ENCODE results near the gene ZDHHC11B. TPM values are rescaled to one million over a fixed set of nuclear protein-coding genes. Genes with fewer than 3 reads are reported as not detected.
"Not testable (repeated sequence)": the region's sequence is repeated elsewhere in the genome, so short reads cannot be mapped to it uniquely, and the experiment has no call there.

Gene ZDHHC11B
- total and polyA plus RNA-seq, 2 experiments from 2014 or later, result not detected

DNA sequence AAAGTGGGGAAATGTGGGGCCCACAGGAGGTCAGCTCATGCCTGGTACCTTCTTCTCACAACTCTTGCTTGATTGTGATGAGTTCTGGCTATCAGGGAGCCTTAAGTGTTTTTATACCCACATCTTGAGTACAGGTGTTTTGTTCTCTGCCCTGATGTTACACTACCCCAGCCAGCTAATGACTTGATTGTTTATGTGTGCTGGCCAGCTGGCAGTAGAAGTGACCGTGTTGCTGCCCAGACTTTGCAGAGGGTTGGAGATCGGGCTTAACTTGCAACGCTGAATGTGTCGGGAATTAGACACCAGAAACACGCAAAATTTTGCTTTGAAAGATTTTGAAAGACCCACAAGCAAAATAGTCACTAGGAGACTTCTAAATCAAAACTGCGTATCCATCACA is 16.9 kb upstream of the ZDHHC11B start:
- H3K4me1 ChIP-seq (ENCODE audit: insufficient read depth), result no peaks in the 10 kb centered on the region
- no peaks in the 10 kb centered on the region for H3K9me2 ChIP-seq (ENCODE audit: insufficient read depth)
- DNase-seq, result no peak
- no peak overlapping the region for H3K4me2 ChIP-seq (ENCODE audit: unreplicated experiment)
- 7 to 10% methylated on average over 6 of the region's 6 CpGs for WGBS, 2 experiments (ENCODE audit: low coverage in 1 of 2, low lambda C conversion rate in 2 of 2, missing lambda C conversion rate in 2 of 2)
- H3F3A ChIP-seq (ENCODE audit: insufficient read depth), result no peaks in the 10 kb centered on the region
- H4K20me1 ChIP-seq (ENCODE audit: insufficient read depth), result no peaks in the 10 kb centered on the region
- no peak overlapping the region for H2AFZ ChIP-seq
- no peak overlapping the region for H3K9ac ChIP-seq
- no peak overlapping the region for H3K27ac ChIP-seq
- H3K36me3 ChIP-seq (ENCODE audit: low read depth), result no peaks in the 10 kb centered on the region
- in situ Hi-C loops (cut with MboI), result no loop called here
- TF ChIP-seq EZH2phosphoT487 (IDR thresholded peaks at IDR 0.05; ENCODE audit: insufficient read depth, low read depth), result no peak
- TF ChIP-seq EZH2 (IDR thresholded peaks at IDR 0.05; ENCODE audit: insufficient read depth, poor library complexity, severe bottlenecking), result no peak
- no peak overlapping the region for H3K4me3 ChIP-seq
- H3K27me3 ChIP-seq (replicated peaks; ENCODE audit: insufficient read depth), result 0 out of 2 replicates have a peak, but pooled peaks cover 5% of the 10 kb centered on the region
- no peaks in the 10 kb centered on the region for H3K79me2 ChIP-seq (ENCODE audit: insufficient read depth)
- H3K9me3 ChIP-seq (ENCODE audit: low read depth), result no peaks in the 10 kb centered on the region

DNA sequence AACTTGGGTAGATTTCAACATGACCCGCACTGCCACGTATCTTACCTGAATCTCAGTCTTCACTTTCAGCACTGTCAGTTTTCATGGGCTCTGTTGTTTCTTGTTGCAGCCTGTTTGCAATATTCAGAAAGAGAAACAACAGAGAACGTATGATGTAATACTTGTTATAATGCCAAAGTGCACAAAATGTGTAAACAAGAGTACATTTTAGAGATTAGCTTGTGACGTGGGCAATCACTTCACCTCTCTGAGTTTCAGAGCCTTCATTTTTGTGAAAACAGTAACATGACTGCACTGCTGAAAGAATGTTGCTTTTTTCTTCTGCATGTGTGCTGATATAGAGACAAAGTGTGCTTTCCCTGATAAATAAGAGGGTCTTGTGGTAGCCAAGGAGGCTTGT is 16.5 kb upstream of the ZDHHC11B start:
- H3K79me2 ChIP-seq (ENCODE audit: insufficient read depth); H3K9ac ChIP-seq; DNase-seq; H3K4me3 ChIP-seq; H3K27ac ChIP-seq; H3K4me1 ChIP-seq (ENCODE audit: insufficient read depth); H3K27me3 ChIP-seq (replicated peaks; ENCODE audit: insufficient read depth); H2AFZ ChIP-seq; H3K9me3 ChIP-seq (ENCODE audit: low read depth); H3F3A ChIP-seq (ENCODE audit: insufficient read depth); H3K36me3 ChIP-seq (ENCODE audit: low read depth); H4K20me1 ChIP-seq (ENCODE audit: insufficient read depth); H3K9me2 ChIP-seq (ENCODE audit: insufficient read depth); H3K4me2 ChIP-seq (ENCODE audit: unreplicated experiment); in situ Hi-C loops (cut with MboI): not testable (repeated sequence)
- 30 to 33% methylated on average over 4 of the region's 4 CpGs for WGBS, 2 experiments (ENCODE audit: low coverage in 1 of 2, low lambda C conversion rate in 2 of 2, missing lambda C conversion rate in 2 of 2)

DNA sequence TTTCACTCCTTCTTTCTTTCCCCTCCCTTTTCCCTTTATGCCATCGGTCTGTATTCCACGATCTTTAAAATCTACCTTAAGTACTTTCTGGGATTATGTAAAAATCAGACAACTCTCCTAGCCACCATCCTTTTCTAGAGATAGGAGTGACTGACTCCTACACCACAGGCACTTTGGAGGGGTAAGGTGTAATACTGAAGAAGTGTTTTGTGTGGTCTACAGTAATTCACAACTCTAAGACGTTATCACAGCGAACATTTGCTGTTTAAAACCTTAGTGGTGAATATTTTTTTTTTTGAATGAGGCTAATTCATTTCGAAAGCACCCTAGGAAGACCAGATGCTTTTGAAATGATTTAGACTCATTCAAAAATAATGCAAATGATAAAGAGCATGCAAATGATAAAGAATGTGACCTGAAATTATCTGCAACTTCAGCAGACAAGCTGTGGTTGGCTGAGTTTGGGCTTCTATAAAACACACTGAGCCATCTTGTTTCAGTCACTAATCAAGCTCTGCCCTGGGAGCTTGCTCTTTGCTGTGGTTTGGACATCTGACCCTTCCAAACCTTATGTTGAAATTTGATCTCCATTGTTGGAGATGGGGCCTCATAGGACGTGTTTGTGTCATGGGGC is 14.1 kb upstream of the ZDHHC11B start:
- in situ Hi-C loops (cut with MboI); H3K4me1 ChIP-seq (ENCODE audit: insufficient read depth); H3K36me3 ChIP-seq (ENCODE audit: low read depth); H3K4me3 ChIP-seq; H3K27ac ChIP-seq; H2AFZ ChIP-seq; H3K79me2 ChIP-seq (ENCODE audit: insufficient read depth); H3K27me3 ChIP-seq (replicated peaks; ENCODE audit: insufficient read depth); H3K9me3 ChIP-seq (ENCODE audit: low read depth); H3F3A ChIP-seq (ENCODE audit: insufficient read depth); H3K4me2 ChIP-seq (ENCODE audit: unreplicated experiment); H3K9me2 ChIP-seq (ENCODE audit: insufficient read depth); DNase-seq; H3K9ac ChIP-seq; H4K20me1 ChIP-seq (ENCODE audit: insufficient read depth): not testable (repeated sequence)
- WGBS, 2 experiments (ENCODE audit: low coverage in 1 of 2, low lambda C conversion rate in 2 of 2, missing lambda C conversion rate in 2 of 2), result 27 to 59% methylated on average over 4 to 6 of the region's 6 CpGs

DNA sequence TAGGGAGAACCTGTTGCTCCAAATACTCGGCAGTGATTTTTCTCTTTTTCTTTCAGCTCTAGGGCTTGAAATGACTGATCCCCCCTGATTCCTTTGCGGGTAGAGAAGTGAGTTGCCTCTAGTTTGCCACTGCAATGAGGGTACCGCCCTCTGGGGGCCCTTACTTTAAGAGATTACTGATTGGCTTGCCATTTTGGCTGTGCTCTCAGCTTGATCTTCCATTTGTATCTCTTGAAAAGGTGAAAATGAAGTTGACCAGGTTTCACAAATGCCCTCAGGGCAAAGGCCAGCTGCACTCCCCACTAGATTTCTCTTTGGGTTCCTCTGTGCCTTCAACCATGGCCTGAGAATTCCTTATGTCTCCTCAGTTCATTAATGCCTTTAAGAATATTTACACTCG is 13.5 kb upstream of the ZDHHC11B start:
- DNase-seq; H3K9me2 ChIP-seq (ENCODE audit: insufficient read depth); H3K4me1 ChIP-seq (ENCODE audit: insufficient read depth); H3K9me3 ChIP-seq (ENCODE audit: low read depth); H2AFZ ChIP-seq; H3K36me3 ChIP-seq (ENCODE audit: low read depth); H3K4me3 ChIP-seq; H3K4me2 ChIP-seq (ENCODE audit: unreplicated experiment); H4K20me1 ChIP-seq (ENCODE audit: insufficient read depth); H3F3A ChIP-seq (ENCODE audit: insufficient read depth); in situ Hi-C loops (cut with MboI); H3K9ac ChIP-seq; H3K27ac ChIP-seq; H3K27me3 ChIP-seq (replicated peaks; ENCODE audit: insufficient read depth); H3K79me2 ChIP-seq (ENCODE audit: insufficient read depth): not testable (repeated sequence)
- WGBS, 2 experiments (ENCODE audit: low coverage in 1 of 2, low lambda C conversion rate in 2 of 2, missing lambda C conversion rate in 2 of 2), result 55 to 63% methylated on average over 2 to 3 of the region's 4 CpGs

DNA sequence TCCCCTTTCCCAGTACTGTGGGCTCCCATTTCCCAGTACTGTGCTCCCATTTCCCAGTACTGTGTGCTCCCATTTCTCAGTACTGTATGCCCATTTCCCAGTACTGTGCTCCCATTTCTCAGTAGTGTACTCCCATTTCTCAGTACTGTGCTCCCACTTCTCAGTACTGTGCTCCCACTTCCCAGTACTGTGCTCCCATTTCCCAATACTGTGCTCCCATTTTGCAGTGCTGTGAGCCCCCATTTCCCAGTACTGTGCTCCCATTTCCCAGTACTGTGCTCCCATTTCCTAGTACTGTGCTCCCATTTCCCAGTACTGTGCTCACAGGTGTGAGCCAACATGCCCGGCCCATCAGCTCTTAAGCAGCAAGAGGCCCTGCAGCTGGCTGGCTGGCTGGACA is 11.3 kb upstream of the ZDHHC11B start:
- DNase-seq; H3K4me1 ChIP-seq (ENCODE audit: insufficient read depth); H3K9me3 ChIP-seq (ENCODE audit: low read depth); H3K27ac ChIP-seq; H3K4me2 ChIP-seq (ENCODE audit: unreplicated experiment); in situ Hi-C loops (cut with MboI); H4K20me1 ChIP-seq (ENCODE audit: insufficient read depth); H3K27me3 ChIP-seq (replicated peaks; ENCODE audit: insufficient read depth); H3F3A ChIP-seq (ENCODE audit: insufficient read depth); H2AFZ ChIP-seq; H3K9ac ChIP-seq; H3K4me3 ChIP-seq; H3K9me2 ChIP-seq (ENCODE audit: insufficient read depth); H3K79me2 ChIP-seq (ENCODE audit: insufficient read depth); H3K36me3 ChIP-seq (ENCODE audit: low read depth): not testable (repeated sequence)
- 33 to 46% methylated on average over 1 of the region's 1 CpG for WGBS, 2 experiments (ENCODE audit: low coverage in 1 of 2, low lambda C conversion rate in 2 of 2, missing lambda C conversion rate in 2 of 2)

DNA sequence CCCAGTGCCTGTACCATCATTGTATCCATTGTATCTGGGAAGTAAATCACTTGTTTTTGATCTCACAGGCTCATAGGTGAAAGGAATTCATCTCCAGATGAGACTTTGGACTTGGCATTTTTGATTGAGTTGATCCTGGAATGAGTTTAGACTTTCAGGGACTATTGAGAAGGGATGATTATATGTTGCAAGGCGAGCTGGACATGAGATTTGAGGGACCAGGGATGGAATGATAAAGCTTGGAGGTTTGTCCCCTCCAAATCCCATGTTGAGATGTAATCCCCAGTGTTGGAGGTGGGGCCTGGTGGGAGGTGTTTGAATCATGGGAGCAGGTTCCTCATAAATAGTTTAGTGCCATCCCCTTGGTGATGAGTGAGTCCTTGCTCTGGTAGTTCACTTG is 10.4 kb upstream of the ZDHHC11B start:
- H3K4me3 ChIP-seq; H3K9me3 ChIP-seq (ENCODE audit: low read depth); H3K27ac ChIP-seq; H3K4me2 ChIP-seq (ENCODE audit: unreplicated experiment); H3K9ac ChIP-seq; H3K4me1 ChIP-seq (ENCODE audit: insufficient read depth); H3K9me2 ChIP-seq (ENCODE audit: insufficient read depth); H2AFZ ChIP-seq; H3K36me3 ChIP-seq (ENCODE audit: low read depth); DNase-seq; H3K79me2 ChIP-seq (ENCODE audit: insufficient read depth); H4K20me1 ChIP-seq (ENCODE audit: insufficient read depth); in situ Hi-C loops (cut with MboI); H3K27me3 ChIP-seq (replicated peaks; ENCODE audit: insufficient read depth); H3F3A ChIP-seq (ENCODE audit: insufficient read depth): not testable (repeated sequence)
- WGBS, 2 experiments (ENCODE audit: low coverage in 1 of 2, low lambda C conversion rate in 2 of 2, missing lambda C conversion rate in 2 of 2), result 33 to 36% methylated on average over 1 of the region's 1 CpG

DNA sequence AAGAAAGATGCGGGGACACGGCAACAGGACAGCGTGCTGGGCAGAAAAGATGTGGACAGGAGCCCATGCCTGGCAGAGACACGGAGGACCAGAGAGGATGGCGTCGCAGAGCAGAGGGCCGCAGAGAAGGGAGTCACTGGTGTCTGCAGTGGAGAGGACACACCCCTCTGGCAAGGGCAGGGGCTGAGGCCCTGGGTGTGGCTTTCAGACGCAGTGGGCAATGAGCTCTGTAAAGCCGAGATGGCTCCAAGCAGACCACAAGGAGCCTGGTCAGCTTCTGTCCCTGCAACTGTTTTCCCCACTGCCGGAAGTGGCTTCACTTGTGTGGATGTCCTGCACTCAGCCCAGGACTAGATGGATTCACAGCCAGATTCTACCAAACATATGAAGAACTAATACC is 4.2 kb upstream of the ZDHHC11B start:
- H3K4me2 ChIP-seq (ENCODE audit: unreplicated experiment); DNase-seq; H3K4me3 ChIP-seq; H3K27ac ChIP-seq; H4K20me1 ChIP-seq (ENCODE audit: insufficient read depth); H3K9me3 ChIP-seq (ENCODE audit: low read depth); H3K79me2 ChIP-seq (ENCODE audit: insufficient read depth); H3K4me1 ChIP-seq (ENCODE audit: insufficient read depth); in situ Hi-C loops (cut with MboI); H3K36me3 ChIP-seq (ENCODE audit: low read depth); H3K9me2 ChIP-seq (ENCODE audit: insufficient read depth); H3K9ac ChIP-seq; H2AFZ ChIP-seq; H3K27me3 ChIP-seq (replicated peaks; ENCODE audit: insufficient read depth); H3F3A ChIP-seq (ENCODE audit: insufficient read depth): not testable (repeated sequence)
- 75 to 77% methylated on average over 10 of the region's 10 CpGs for WGBS, 2 experiments (ENCODE audit: low coverage in 1 of 2, low lambda C conversion rate in 2 of 2, missing lambda C conversion rate in 2 of 2)
